ENCODE measurements around the gene FOXN3. TPM values are rescaled to one million over a fixed set of nuclear protein-coding genes. Genes with fewer than 3 reads are reported as not detected.

Gene FOXN3
- total RNA-seq, 1 donor from 2014 or later: 106 TPM

- H3K27me3 Mint-ChIP-seq: no peaks in the 10 kb centered on the region
- H3K4me3 Mint-ChIP-seq: no peak overlapping the region
- DNase-seq: no peak
- H3K36me3 Mint-ChIP-seq (ENCODE audit: low read depth): peaks cover 53% of the 10 kb centered on the region
- peaks cover 2% of the 10 kb centered on the region for H3K9me3 Mint-ChIP-seq
- no peak overlapping the region for H3K27ac Mint-ChIP-seq
- TF ChIP-seq CTCF (IDR thresholded peaks at IDR 0.05): no peak
- intact Hi-C loops (cut with micrococcal nuclease): no loop called here
- no peak for ATAC-seq (ENCODE audit: low read depth)
- peaks cover 55% of the 10 kb centered on the region for H3K4me1 Mint-ChIP-seq
- POLR2A ChIA-PET: no interaction called here
- CTCF ChIA-PET: no interaction called here
Observed at GRCh38 chr14:89294060-89294459, 123.0 kb downstream of the FOXN3 start.

- ATAC-seq (ENCODE audit: low read depth) (no peak), DNase-seq (no peak)
- no peak overlapping the region for H3K27ac Mint-ChIP-seq
- intact Hi-C loops (cut with micrococcal nuclease): no loop called here
- CTCF ChIA-PET: no interaction called here
- H3K27me3 Mint-ChIP-seq: no peaks in the 10 kb centered on the region
- peaks cover 49% of the 10 kb centered on the region for H3K36me3 Mint-ChIP-seq (ENCODE audit: low read depth)
- no peak overlapping the region for H3K4me3 Mint-ChIP-seq
- TF ChIP-seq CTCF (IDR thresholded peaks at IDR 0.05): no peak
- H3K9me3 Mint-ChIP-seq: no peaks in the 10 kb centered on the region
- POLR2A ChIA-PET: no interaction called here
- peaks cover 54% of the 10 kb centered on the region for H3K4me1 Mint-ChIP-seq
Observed at GRCh38 chr14:89293314-89293916, 123.6 kb downstream of the FOXN3 start.

GRCh38 chr14:89292579-89293313 lies 124.3 kb downstream of the FOXN3 start:
- CTCF ChIA-PET: no interaction called here
- Mint-ChIP-seq H3K27ac (no peak overlapping the region), H3K4me1 (peaks cover 51% of the 10 kb centered on the region), H3K36me3 (ENCODE audit: low read depth) (peaks cover 46% of the 10 kb centered on the region), H3K4me3 (no peak overlapping the region), H3K27me3 (no peaks in the 10 kb centered on the region), H3K9me3 (no peaks in the 10 kb centered on the region)
- POLR2A ChIA-PET: no interaction called here
- no peak for TF ChIP-seq CTCF (IDR thresholded peaks at IDR 0.05)
- intact Hi-C loops (cut with micrococcal nuclease): no loop called here
- ATAC-seq (ENCODE audit: low read depth) (no peak), DNase-seq (no peak)

- ChIA-PET CTCF (no interaction called here), POLR2A (no interaction called here)
- Mint-ChIP-seq H3K36me3 (ENCODE audit: low read depth) (peaks cover 51% of the 10 kb centered on the region), H3K27ac (peak overlapping the region; percentile 46), H3K27me3 (no peaks in the 10 kb centered on the region), H3K4me1 (peaks cover 49% of the 10 kb centered on the region), H3K9me3 (no peaks in the 10 kb centered on the region), H3K4me3 (no peak overlapping the region)
- DNase-seq (no peak), ATAC-seq (ENCODE audit: low read depth) (no peak)
- no peak for TF ChIP-seq CTCF (IDR thresholded peaks at IDR 0.05)
- intact Hi-C loops (cut with micrococcal nuclease): no loop called here
Observed at GRCh38 chr14:89291351-89291940, 125.6 kb downstream of the FOXN3 start.

- Mint-ChIP-seq H3K4me3 (no peak overlapping the region), H3K9me3 (no peaks in the 10 kb centered on the region), H3K27me3 (no peaks in the 10 kb centered on the region), H3K36me3 (ENCODE audit: low read depth) (peaks cover 51% of the 10 kb centered on the region), H3K4me1 (peaks cover 43% of the 10 kb centered on the region), H3K27ac (no peak overlapping the region)
- ChIA-PET POLR2A (no interaction called here), CTCF (no interaction called here)
- DNase-seq (no peak), ATAC-seq (ENCODE audit: low read depth) (no peak)
- intact Hi-C loops (cut with micrococcal nuclease): no loop called here
- no peak for TF ChIP-seq CTCF (IDR thresholded peaks at IDR 0.05)
Observed at GRCh38 chr14:89290813-89291212, 126.2 kb downstream of the FOXN3 start.

Measured in activated B cell treated with CpG ODN at 0.5 μM for 24 hours (primary cell).